ENCODE results near the gene DCANP1. TPM values are rescaled to one million over a fixed set of nuclear protein-coding genes. Genes with fewer than 3 reads are reported as not detected.
A peak's percentile ranks its signal among the peaks of the same experiment; 100 is the strongest.

DCANP1 gene
- total RNA-seq, 1 experiment from 2014 or later = not detected

GRCh38 chr5:135423146-135423845, 23.9 kb downstream of the DCANP1 start:
- POLR2A ChIA-PET = no interaction called here
- peak overlapping the region; percentile 100 for H2AFZ ChIP-seq (ENCODE audit: low read depth, low read length, poor library complexity, severe bottlenecking)

More at GRCh38 chr5:135423146-135423845, 23.9 kb downstream of the DCANP1 start:
- H3K4me1 ChIP-seq (ENCODE audit: control insufficient read depth in 1 of 2, insufficient read depth in 2 of 2, low read length in 2 of 2) = peaks cover 9 to 23% of the 10 kb centered on the region in 2 experiments; a peak in 3 of 4 replicates
- H3K27me3 ChIP-seq (ENCODE audit: insufficient read depth, low read length) = no peaks in the 10 kb centered on the region
- no peaks in the 10 kb centered on the region for H3K9me3 ChIP-seq (ENCODE audit: control insufficient read depth in 1 of 2, insufficient read depth in 1 of 2, low read depth in 1 of 2, low read length in 2 of 2)
- peak overlapping the region; percentile 2; the same call in 1 of the 2 replicates for H3K27ac ChIP-seq (ENCODE audit: low read depth, low read length)
- no peaks in the 10 kb centered on the region for H3K9me2 ChIP-seq (ENCODE audit: insufficient read depth)
- H3K4me3 ChIP-seq (replicated peaks in 1 of 2; ENCODE audit: low read depth in 1 of 2, low read length in 2 of 2) = peak overlapping the region in 1 of 2 experiments; percentile 42; a peak in 2 of 4 replicates
- no peak for TF ChIP-seq ZBTB33 (IDR thresholded peaks at IDR 0.05; ENCODE audit: extremely low read depth, insufficient replicate concordance, low read length)
- no peak for TF ChIP-seq EGR1 (IDR thresholded peaks at IDR 0.05; ENCODE audit: low read depth)
- TF ChIP-seq SP1 (IDR thresholded peaks at IDR 0.05; ENCODE audit: low read depth) = peak; percentile 47
- TF ChIP-seq RAD21 (IDR thresholded peaks at IDR 0.05; ENCODE audit: low read depth) = no peak
- peak; percentile 79 for TF ChIP-seq FOSL1 (IDR thresholded peaks at IDR 0.05; ENCODE audit: low read depth)
- TF ChIP-seq, protein P1, sequence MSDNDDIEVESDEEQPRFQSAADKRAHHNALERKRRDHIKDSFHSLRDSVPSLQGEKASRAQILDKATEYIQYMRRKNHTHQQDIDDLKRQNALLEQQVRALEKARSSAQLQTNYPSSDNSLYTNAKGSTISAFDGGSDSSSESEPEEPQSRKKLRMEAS (IDR thresholded peaks at IDR 0.05) = 0 out of 2 replicates have a peak, but pooled peaks have one; percentile 33
- no peak for TF ChIP-seq SIN3A (IDR thresholded peaks at IDR 0.05; ENCODE audit: low read depth)
- TF ChIP-seq, protein P2, sequence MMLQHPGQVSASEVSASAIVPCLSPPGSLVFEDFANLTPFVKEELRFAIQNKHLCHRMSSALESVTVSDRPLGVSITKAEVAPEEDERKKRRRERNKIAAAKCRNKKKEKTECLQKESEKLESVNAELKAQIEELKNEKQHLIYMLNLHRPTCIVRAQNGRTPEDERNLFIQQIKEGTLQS (IDR thresholded peaks at IDR 0.05) = peak; percentile 61
- no peak for TF ChIP-seq POLR2A (IDR thresholded peaks at IDR 0.05; ENCODE audit: borderline replicate concordance, extremely low read depth, insufficient read depth, insufficient read length)
- TF ChIP-seq CEBPB (IDR thresholded peaks at IDR 0.05; ENCODE audit: low read depth) = no peak
- TF ChIP-seq ELF1 (IDR thresholded peaks at IDR 0.05; ENCODE audit: borderline replicate concordance, low read depth) = no peak
- TF ChIP-seq CBX3 (IDR thresholded peaks at IDR 0.05; ENCODE audit: low read depth) = peak; percentile 58; the same call in 1 of the 2 replicates
- TF ChIP-seq YY1 (IDR thresholded peaks at IDR 0.05; ENCODE audit: extremely low read depth, insufficient replicate concordance, low read depth, low read length) = no peak
- TF ChIP-seq JUND (IDR thresholded peaks at IDR 0.05) = peak; percentile 79
- no peak for TF ChIP-seq SRF (IDR thresholded peaks at IDR 0.05; ENCODE audit: low read depth)
- TF ChIP-seq REST (IDR thresholded peaks at IDR 0.05; ENCODE audit: low read depth) = no peak
- no peak for TF ChIP-seq EZH2 (IDR thresholded peaks at IDR 0.05)
- H3K79me2 ChIP-seq (ENCODE audit: insufficient read depth, low read length) = no peaks in the 10 kb centered on the region
- H3K9ac ChIP-seq (ENCODE audit: low read length) = peak overlapping the region; percentile 17
- ChIA-PET RAD21 (ENCODE audit: low non-redundant PET in 1 of 2, low total read pairs in 2 of 2, uncharacterized antibody in 2 of 2, unreplicated experiment in 2 of 2) (no interaction called here), CTCF (interaction anchor here (1.2 kb wide), 1 partner anchor 11 kb away, joined by 6 read pairs; no protein-coding TSS in a partner anchor)
- DNase-seq (ENCODE audit: low read depth, low spot score) (peak; percentile 29), ATAC-seq (peak; percentile 82)
- no peaks in the 10 kb centered on the region for H3K36me3 ChIP-seq (ENCODE audit: control insufficient read depth in 1 of 2, insufficient read depth in 2 of 2, low read length in 2 of 2)
- BruUV-seq (replicated peaks) = no TSS peak
- peak overlapping the region; percentile 74 for H3K4me2 ChIP-seq (ENCODE audit: low read length)
- intact Hi-C loops (cut with micrococcal nuclease) = no loop called here
- H4K20me1 ChIP-seq (ENCODE audit: insufficient read depth) = no peaks in the 10 kb centered on the region
